Measurements from ENCODE around the gene ZBTB2.

GRCh38 chr6:151385177-151385576 is 6.2 kb downstream of the ZBTB2 start:
- TF ChIP-seq CTCF (IDR thresholded peaks at IDR 0.05): no peak
- TF ChIP-seq ZNF263 (CRISPR knock-in tag; IDR thresholded peaks at IDR 0.05; ENCODE audit: low read depth): no peak
- TF ChIP-seq PREB (CRISPR knock-in tag; IDR thresholded peaks at IDR 0.05; ENCODE audit: borderline replicate concordance): no peak
- TF ChIP-seq ZBTB21 (CRISPR knock-in tag; IDR thresholded peaks at IDR 0.05; ENCODE audit: borderline replicate concordance): no peak
- TF ChIP-seq, protein P1, sequence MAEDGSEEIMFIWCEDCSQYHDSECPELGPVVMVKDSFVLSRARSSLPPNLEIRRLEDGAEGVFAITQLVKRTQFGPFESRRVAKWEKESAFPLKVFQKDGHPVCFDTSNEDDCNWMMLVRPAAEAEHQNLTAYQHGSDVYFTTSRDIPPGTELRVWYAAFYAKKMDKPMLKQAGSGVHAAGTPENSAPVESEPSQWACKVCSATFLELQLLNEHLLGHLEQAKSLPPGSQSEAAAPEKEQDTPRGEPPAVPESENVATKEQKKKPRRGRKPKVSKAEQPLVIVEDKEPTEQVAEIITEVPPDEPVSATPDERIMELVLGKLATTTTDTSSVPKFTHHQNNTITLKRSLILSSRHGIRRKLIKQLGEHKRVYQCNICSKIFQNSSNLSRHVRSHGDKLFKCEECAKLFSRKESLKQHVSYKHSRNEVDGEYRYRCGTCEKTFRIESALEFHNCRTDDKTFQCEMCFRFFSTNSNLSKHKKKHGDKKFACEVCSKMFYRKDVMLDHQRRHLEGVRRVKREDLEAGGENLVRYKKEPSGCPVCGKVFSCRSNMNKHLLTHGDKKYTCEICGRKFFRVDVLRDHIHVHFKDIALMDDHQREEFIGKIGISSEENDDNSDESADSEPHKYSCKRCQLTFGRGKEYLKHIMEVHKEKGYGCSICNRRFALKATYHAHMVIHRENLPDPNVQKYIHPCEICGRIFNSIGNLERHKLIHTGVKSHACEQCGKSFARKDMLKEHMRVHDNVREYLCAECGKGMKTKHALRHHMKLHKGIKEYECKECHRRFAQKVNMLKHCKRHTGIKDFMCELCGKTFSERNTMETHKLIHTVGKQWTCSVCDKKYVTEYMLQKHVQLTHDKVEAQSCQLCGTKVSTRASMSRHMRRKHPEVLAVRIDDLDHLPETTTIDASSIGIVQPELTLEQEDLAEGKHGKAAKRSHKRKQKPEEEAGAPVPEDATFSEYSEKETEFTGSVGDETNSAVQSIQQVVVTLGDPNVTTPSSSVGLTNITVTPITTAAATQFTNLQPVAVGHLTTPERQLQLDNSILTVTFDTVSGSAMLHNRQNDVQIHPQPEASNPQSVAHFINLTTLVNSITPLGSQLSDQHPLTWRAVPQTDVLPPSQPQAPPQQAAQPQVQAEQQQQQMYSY (CRISPR knock-in tag; IDR thresholded peaks at IDR 0.05): no peak
- TF ChIP-seq ESRRA (CRISPR knock-in tag; IDR thresholded peaks at IDR 0.05; ENCODE audit: borderline replicate concordance): no peak
- TF ChIP-seq ZNF532 (CRISPR knock-in tag; IDR thresholded peaks at IDR 0.05; ENCODE audit: borderline replicate concordance): no peak
- TF ChIP-seq, protein P2, sequence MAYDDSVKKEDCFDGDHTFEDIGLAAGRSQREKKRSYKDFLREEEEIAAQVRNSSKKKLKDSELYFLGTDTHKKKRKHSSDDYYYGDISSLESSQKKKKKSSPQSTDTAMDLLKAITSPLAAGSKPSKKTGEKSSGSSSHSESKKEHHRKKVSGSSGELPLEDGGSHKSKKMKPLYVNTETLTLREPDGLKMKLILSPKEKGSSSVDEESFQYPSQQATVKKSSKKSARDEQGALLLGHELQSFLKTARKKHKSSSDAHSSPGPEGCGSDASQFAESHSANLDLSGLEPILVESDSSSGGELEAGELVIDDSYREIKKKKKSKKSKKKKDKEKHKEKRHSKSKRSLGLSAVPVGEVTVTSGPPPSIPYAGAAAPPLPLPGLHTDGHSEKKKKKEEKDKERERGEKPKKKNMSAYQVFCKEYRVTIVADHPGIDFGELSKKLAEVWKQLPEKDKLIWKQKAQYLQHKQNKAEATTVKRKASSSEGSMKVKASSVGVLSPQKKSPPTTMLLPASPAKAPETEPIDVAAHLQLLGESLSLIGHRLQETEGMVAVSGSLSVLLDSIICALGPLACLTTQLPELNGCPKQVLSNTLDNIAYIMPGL (CRISPR knock-in tag; IDR thresholded peaks at IDR 0.05): no peak
